Stimulated activated naive CD8-positive, alpha-beta T cell treated with anti-CD3 and anti-CD28 coated beads, Interleukin-15, Interleukin-2, amounts not matched to agents 100 U/mL and 50 U/mL, for 24 hours (primary cell): Measurements from ENCODE around the gene KCNMB4.

Source experiments
- ATAC-seq: fragments of 150-1000 bp; cut with Tn5 transposase; one replicate; pipeline ENCODE4 v1.10.0; 2021
- DNase-seq: peaks from one replicate; pipeline ENCODE4 v3.0.0; 2021

KCNMB4 gene, protein sequence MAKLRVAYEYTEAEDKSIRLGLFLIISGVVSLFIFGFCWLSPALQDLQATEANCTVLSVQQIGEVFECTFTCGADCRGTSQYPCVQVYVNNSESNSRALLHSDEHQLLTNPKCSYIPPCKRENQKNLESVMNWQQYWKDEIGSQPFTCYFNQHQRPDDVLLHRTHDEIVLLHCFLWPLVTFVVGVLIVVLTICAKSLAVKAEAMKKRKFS

DNA sequence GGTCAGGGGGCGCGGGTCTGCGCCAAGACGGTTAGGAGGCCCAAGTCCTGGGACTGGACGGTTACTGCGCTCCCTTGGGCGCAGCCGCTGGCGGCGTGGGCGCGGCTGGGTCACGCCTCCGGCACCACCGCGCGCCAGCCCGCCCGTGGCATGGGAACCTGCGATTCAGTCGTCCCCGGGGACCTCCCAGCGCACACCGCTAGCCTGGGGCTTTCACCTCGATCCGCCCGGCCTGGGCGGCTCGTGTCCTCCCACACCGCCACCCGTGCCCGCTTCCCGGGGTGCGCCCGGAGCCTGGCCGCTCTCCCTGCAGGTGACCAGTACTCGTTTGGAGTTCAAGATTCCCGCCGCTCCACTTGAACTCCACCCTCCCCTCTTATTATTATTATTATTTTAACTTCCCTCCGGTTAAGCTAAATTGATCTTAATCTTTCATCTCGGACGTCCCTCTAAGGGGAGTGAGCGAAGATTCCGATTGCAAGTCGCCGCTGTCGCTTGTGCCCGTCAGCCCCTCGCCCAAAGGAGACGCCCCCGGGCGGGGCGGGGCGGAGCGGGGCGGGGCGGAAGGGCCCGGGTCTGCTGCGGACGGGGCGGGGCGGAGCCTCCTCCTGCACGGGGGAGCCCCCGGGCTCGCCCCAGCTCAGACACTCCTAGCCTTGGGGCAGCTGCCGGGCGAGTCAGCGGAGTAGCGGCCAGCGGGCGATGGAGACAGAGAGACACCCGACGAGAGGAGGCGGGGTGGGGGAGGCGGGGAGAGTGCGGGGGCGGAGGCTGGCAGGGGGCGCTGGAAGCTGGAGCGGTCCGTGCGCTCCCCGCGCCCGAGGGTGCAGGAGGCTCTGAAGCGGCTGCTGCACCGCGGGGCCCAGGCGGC, at the start of gene KCNMB4:
Gene KCNMB4 (plus strand): TSS at position 643 of the 871 bp plus-strand sequence. CDS start 445 bp downstream, outside the sequence.
- DNase-seq = peak; percentile 83

DNA sequence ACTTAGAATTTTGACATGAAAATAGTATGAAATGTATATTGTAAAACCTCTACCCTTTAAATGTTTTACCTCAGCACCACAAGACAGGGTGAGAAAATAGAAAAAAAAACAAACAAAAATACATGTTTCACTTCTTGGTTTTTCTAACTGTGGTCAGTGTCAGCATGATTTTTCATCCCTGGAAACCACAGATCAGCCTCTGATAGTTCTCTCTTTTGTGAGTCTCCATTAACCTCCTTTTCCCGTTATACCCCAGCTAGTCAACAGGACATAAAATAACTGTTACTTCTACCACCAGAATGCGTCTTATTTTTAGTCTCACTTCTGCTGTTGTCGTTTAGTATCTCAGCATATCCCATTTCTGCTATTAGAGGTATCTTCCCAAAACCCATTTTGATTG, 48.3 kb upstream of the KCNMB4 start:
- peak; percentile 49 for ATAC-seq
- DNase-seq = no peak

More for the DNA sequence above, at the start of gene KCNMB4:
- peak; percentile 92 for ATAC-seq

DNA sequence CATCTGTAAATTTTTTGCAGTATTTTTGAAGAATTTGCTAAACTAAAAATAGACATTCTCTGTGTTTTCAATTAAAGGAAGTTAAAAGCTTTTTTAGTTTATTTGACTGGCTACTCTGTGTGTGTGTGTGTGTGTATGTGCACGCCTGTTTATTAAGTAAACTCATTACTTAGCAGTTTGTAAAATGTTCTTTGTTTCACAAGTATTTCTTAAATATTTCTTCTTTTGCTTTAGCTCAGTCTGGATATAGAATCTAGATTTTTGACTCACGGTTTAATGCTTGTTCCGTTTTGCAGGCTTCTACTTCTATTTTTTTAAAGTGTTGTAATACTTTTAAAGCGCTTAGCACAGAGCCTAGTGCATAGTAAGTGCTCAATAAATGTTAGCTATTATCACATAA, 46.5 kb upstream of the KCNMB4 start:
- DNase-seq (no peak), ATAC-seq (no peak)

DNA sequence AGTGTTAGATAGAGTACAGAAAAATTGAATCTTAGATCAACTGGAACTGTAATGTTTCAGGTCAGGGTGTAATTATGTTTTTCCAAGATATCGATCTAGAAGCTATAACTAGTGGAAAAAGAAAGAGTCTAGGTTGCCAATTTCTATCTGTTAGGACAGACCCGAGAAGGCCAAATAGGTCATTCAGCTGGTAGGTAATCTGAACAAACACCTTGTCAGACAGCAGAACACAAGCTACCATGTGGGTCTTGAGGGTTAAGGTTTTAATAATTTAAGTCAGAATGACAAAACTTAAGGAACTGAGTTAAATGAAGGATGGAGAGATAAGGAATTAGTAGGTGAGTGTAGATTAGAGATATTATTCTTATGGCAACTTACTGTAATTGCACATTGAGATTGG, 44.9 kb upstream of the KCNMB4 start:
- no peak for ATAC-seq
- no peak for DNase-seq

DNA sequence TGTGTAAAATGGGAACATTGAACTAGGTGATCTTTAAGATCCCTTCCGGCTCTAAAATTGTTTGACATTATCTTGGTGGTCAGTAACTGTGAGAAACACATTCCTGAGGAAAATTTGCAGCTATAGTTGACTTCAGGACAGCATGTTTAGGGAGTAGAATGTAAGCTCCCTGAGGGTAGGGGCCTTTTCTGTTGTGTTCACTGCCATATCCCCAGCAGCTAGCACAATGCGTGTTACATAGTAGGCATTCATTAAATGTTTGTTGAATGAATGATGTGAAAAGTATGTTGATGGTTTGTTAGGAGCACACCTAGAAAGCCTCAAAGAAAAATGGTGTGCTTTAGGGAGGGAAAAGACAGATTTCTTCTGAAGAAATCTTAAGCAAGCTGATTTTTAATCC, 38.5 kb upstream of the KCNMB4 start:
- no peak for ATAC-seq
- DNase-seq = no peak

DNA sequence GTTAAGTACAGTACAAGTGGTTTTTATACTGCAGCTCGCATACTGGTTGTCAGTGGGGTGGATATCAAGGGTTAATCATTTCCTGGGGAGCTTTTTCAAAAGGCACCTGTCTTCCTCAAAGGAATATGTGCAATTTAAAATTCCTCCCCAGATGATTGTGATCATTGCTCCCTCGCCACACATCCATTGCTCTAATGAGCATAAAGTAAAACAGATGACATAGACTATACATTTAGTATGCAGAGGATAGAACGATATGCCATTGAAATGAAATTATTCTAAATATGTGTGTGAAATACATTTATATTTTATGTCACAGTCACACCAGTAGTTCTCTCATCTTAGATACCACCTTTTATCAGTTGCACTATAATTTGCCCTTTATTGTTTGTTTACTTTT, 36.4 kb upstream of the KCNMB4 start:
- no peak for ATAC-seq
- DNase-seq = no peak

DNA sequence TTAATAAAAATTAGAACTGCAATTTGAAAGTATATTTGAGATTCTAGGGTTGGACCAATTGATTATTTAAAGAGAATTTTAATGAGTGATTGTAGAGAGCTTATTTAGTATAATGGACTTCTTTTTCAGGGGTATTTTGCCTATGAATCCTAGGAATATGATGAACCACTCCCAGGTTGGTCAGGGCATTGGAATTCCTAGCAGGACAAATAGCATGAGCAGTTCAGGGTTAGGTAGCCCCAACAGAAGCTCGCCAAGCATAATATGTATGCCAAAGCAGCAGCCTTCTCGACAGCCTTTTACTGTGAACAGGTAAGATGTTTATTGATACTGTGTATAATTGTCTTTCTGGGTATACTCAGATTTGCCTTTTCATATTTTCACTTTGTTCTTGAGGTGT, 35.9 kb upstream of the KCNMB4 start:
- ATAC-seq (no peak), DNase-seq (no peak)

DNA sequence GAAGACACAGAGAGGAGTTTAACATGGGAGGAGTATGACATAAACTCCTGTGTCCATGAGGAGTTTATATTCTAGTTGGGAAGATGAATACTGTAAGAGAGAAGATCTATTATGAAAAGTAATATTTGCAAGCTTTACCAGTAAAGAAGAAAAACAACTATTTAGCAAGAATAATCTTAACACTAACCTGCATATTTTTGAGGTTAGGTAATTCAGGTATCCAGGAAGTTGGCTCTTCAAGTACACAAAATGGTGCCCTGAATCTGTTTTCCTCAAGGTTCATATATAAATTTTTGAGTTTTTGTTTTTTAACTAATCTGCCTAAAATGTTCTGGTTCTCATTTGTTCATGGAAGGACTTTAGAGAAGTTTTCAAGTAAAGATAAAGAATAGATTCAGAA, 33.9 kb upstream of the KCNMB4 start:
- ATAC-seq = no peak

DNA sequence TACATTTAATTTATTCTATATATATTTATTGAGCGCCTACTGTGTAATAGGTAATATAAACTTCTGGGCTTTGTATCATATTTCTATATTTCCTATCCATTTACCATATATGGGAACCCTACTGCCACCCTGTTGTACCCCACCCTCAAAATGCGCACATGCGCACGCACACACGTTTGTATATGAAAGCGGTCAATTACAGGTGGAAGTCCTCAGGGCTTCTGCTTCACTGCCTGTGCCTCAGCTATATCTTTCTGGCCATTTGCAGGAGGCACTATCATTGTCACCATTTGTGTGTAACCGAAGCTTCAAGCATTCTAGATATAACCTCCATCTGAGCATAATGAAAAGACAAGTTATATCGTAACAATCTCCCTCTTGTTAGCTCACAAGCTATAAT, 31.3 kb upstream of the KCNMB4 start:
- ATAC-seq (no peak), DNase-seq (no peak)

More for the DNA sequence above, 33.9 kb upstream of the KCNMB4 start:
- no peak for DNase-seq

DNA sequence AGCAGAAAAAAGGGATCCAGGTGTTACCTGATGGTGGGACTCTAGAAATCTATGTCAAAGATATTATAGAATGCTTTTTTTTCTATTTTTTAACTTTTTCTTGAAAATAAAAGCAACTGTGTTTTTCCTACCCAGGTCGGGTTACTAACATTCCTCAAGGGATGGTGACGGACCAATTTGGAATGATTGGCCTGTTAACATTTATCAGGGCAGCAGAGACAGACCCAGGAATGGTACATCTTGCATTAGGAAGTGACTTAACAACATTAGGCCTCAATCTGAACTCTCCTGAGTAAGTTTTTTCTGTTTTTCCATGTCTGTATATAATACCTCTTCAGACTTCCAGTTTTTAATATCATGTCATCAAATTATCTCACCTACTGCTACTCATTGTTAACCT, 27.6 kb upstream of the KCNMB4 start:
- ATAC-seq = no peak
- no peak for DNase-seq

DNA sequence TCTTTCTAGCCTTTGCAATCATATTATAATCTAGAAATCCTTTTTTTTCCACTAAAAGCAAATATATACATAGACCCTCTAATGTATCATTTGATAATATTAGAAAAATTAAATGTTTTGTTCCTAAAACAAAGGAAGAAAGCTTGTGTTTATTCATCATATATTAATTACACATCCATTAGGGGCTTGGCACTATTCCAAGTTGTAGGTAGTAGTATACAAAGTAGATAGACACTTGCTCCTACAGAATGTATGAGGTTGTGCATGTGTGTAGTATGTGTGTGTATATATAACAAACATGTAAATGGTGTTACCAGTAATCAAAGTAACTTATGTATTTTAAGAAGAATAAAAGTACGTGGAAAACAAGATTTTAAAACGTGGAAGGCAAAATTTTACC, 15.0 kb upstream of the KCNMB4 start:
- no peak for ATAC-seq

DNA sequence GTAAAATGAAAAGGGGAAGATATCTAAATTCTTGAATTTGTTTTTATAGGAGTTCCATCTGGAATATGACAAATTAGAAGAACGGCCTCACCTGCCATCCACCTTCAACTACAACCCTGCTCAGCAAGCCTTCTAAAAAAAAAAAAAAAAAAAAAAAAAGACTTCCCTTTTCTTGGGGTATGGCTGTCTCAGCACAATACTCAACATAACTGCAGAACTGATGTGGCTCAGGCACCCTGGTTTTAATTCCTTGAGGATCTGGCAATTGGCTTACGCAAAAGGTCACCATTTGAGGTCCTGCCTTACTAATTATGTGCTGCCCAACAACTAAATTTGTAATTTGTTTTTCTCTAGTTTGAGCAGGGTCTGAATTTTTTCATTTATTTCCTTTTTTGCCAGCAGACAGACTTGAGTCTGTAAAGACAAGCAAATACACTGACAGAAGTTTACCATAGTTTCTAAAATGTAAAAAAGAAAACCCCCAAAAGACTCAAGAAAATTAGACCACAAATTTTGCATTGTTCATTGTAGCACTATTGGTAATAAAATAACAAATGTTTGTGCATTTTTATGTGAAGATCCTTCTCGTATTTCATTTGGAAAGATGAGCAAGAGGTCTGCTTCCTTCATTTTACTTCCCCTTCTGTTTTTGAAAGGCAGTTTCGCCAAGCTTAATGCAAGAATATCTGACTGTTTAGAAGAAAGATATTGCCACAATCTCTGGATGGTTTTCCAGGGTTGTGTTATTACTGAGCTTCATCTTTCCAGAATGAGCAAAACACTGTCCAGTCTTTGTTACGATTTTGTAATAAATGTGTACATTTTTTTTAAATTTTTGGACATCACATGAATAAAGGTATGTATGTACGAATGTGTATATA, 12.1 kb upstream of the KCNMB4 start:
- ATAC-seq = no peak

More for the DNA sequence above, 15.0 kb upstream of the KCNMB4 start:
- DNase-seq = no peak

DNA sequence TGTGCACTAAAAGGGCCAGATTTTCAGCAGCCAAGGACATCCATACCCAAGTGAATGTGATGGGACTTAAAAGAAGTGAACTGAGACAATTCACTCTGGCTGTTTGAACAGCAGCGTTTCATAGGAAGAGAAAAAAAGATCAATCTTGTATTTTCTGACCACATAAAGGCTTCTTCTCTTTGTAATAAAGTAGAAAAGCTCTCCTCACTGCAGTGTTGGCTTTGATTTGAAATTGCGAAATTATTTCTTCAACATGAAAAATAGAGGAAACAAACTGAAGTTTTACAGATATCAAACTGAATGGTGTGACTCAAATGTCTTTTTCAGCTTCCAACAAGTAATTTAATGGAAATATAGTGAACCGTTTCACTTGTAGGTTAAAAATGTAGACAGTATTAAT, 11.3 kb upstream of the KCNMB4 start:
- no peak for ATAC-seq

More for the DNA sequence above, 12.1 kb upstream of the KCNMB4 start:
- DNase-seq = no peak

DNA sequence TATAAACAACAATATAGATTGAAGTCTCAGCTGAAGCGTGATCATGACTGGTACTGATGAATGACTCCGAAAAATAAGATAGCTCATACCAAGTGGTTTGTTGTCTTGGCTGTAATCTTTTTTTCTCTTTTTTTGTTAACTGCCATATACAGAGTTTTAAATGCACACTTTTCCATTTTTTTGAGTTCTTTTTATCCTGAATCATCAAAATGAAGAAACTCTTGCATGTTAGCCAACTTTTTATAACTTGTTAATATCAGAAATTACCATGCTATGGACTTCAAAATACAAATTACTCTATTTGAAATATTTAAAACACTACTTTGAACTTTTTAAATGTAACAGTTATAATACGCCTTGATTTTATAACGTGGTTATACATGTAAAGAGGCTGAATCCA, 10.1 kb upstream of the KCNMB4 start:
- DNase-seq (no peak), ATAC-seq (no peak)

More for the DNA sequence above, 11.3 kb upstream of the KCNMB4 start:
- DNase-seq = no peak

DNA sequence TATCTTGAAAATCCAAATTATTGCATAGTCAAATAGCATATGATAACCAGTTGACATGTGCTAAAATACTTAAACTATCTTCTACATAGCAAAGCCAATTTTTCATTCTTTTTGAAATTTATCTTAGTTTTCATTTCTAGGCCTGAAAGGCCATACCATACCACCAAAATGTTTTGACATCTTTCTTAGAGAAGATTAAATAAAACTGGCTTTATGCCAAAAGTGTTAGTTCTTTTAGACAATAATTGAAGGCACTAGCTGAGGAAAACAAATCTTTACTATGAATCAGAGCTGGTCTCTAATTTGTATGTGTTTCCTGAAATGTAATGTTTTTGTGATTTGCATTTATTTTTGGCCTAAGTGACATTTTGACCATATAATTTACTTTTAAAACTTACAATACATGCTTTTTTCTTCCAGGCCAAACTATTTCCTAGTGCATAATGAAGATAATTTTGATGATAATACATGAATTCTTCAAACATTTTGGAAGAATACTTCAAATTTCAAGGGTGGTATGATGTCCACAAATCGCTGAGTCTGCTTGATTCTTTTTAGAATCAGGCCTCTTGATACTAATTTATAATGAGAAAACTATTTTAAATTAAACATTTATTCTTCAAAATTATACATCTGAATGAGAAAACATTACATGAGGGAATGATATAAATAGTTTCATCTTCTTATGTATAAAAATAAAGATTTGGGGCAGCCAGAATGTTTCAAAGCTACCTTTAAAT, 6.5 kb upstream of the KCNMB4 start:
- ATAC-seq = no peak

DNA sequence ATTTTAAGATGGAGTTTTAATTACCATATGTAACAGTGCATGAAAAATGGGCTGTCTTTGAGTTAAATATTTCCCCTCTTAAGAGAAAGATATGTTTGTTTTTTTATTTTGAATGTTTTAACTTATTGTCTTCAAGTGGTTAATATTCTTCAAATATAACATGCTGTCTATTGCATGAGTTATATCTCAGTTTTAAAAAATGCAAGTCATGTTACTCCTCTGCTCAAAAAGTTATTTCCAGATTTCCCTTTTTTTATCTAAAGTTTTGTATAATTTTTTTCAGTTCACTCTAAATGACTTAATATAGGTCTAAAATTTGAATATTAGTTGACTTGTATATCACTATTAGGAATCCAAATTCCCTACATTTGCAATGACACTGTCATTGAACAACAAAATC, 5.9 kb upstream of the KCNMB4 start:
- DNase-seq (no peak), ATAC-seq (no peak)

More for the DNA sequence above, 6.5 kb upstream of the KCNMB4 start:
- no peak for DNase-seq

DNA sequence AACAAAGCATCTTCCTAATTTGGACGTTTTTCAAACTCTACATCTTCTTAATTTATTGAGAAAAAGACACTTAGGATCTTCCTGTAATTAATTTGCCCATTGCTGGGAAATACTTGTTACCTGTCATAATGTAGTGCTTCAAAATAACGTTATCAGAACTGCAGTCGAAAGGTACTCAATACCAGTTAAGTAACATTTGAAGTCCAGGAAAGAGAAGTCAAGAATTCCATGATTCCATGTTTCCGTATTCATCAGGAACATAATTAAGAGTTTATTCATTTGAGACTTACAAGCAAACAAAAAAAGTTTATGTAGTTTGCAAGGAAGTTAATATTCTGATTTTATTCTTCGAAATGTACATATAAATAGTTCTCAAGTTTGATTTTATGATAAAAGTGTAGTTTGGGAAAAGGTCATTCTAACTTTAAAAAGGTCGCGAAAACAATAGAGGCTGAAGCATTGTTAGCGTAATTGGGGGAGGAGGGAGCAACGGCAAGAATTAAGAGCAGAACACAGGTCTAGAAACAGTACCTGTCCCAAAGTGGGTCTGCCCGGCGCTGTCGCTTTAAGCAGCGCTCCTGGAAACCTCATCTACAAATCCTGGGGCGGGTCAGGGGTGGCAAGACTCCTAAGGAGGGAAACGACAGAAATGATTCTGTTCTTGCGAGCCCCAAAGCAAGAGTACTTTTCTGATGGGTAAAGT, 1.2 kb upstream of the KCNMB4 start:
- peak; percentile 4 for DNase-seq

DNA sequence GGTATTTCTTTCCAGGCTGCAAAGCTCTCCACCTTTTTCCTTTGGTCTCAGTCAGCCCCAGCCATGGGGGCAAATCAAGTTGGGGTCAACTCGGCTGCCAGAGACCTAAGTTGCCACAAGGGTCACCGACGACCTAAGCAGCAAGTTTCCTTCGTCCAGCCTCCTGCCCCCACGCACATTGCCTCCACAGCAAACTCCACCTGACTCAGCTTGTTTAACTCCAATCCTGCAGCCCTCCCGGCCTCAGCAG, 767 bp upstream of the KCNMB4 start:
- DNase-seq (no peak), ATAC-seq (no peak)

More for the DNA sequence above, 1.2 kb upstream of the KCNMB4 start:
- no peak for ATAC-seq

DNA sequence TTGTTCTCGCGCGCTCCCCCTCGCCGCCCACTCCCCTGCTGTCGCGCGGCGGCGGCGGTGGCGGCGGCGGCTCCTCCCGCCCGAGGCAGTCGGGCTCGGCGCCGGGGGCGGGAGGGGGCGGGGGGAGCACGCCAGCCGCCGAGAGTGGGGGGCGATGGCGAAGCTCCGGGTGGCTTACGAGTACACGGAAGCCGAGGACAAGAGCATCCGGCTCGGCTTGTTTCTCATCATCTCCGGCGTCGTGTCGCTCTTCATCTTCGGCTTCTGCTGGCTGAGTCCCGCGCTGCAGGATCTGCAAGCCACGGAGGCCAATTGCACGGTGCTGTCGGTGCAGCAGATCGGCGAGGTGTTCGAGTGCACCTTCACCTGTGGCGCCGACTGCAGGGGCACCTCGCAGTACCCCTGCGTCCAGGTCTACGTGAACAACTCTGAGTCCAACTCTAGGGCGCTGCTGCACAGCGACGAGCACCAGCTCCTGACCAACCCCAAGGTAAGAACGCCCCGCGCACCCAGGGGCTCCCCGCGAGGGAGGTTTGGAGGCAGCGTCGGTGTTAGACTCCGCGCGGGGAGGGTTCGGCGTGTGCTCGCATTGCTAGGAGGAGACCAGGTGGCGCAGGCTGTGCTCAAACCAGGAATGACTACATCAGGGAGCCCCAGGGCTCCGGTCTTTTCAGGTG, 629 bp downstream of the KCNMB4 start:
- ATAC-seq (peak; percentile 61), DNase-seq (peak; percentile 52)

DNA sequence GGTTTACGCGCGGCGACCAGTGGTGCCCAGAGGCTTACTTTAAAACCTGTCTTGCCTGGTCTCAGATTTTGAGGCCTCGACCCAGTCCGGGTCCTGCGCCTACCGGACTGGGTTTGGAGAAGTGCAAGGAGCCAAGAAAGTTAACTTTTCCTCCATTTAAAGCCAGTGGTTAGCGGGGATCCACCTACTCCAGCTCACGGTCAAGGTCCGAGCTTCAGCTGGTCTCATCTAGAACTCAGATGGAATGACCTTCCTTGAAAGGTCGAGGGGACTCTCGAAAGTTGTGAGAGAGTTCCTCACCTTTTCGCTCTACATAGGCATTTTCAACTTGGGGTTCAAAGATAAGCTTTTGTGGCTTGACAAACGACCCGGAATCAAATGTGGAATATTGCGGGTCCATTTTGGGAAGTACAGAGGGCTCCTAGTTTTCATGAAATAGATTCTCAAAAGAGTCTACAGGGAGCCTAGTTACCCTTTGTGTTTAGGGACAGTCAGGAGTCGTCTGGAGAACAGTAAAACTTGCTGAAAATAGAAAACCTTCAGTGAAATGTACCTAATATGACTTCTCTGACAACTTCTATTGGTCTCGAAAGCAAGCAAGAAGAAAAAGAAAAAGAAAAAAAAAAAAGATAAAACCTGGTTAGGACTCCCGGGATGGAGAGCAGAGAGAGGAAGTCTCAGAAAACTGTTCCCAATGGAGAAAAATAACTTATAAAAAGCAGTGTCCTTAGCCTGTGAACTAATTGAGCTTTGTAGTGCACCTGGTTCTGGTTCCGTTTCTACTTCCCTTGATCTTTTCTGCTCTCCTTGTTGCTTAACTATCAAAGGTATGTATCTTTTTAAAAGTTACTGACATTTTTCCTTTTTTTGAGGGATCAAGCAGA, 1.4 kb downstream of the KCNMB4 start:
- ATAC-seq (no peak), DNase-seq (no peak)
